Nephron (organoid): Measurements from ENCODE around the gene URAD.

Experiments used
- H3K27ac Mint-ChIP-seq, 3 experiments: 2 replicates each; pipeline ENCODE4 v1.8.0; 2020; ENCODE audit warnings: mixed read lengths in 3 of 3, mild to moderate bottlenecking in 2 of 3, moderate library complexity in 1 of 3
- H3K27me3 Mint-ChIP-seq: 2 replicates; pipeline ENCODE4 v1.8.0; 2021; ENCODE audit warnings: low read depth, mild to moderate bottlenecking, moderate library complexity, mixed read lengths
- H3K36me3 Mint-ChIP-seq: 2 replicates; pipeline ENCODE4 v1.8.0; 2020; ENCODE audit warnings: low read depth, mixed read lengths
- H3K4me1 Mint-ChIP-seq: 2 replicates; pipeline ENCODE4 v1.8.0; 2020; ENCODE audit warnings: mixed read lengths
- H3K4me3 Mint-ChIP-seq, 3 experiments: 2 replicates each; pipeline ENCODE4 v1.8.0; 2020; ENCODE audit warnings: mild to moderate bottlenecking in 3 of 3, mixed read lengths in 3 of 3, moderate library complexity in 2 of 3
- H3K9me3 Mint-ChIP-seq: 2 replicates; pipeline ENCODE4 v1.8.0; 2020; ENCODE audit warnings: mixed read lengths
- CTCF ChIP-seq, 3 experiments: fragments of 200-600 bp; sonication (generic); IDR thresholded peaks; one replicate each; pipeline ENCODE4 v1.5.0; 2021; ENCODE audit warnings: antibody characterized with exemption in 3 of 3; ENCODE audit not compliant: unreplicated experiment in 3 of 3

Gene URAD

GRCh38 chr13:27953676-27954405 lies 34.7 kb downstream of the URAD start:
- peaks cover 3% of the 10 kb centered on the region for H3K9me3 Mint-ChIP-seq
- H3K4me1 Mint-ChIP-seq: no peaks in the 10 kb centered on the region
- H3K4me3 Mint-ChIP-seq: peak overlapping the region; percentile 81 to 88 (median 83)
- H3K36me3 Mint-ChIP-seq: no peaks in the 10 kb centered on the region
- peaks cover 96% of the 10 kb centered on the region for H3K27me3 Mint-ChIP-seq
- peak; percentile 89 to 99 (median 96) for TF ChIP-seq CTCF (IDR thresholded peaks at IDR 0.05; ENCODE audit: unreplicated experiment in 3 of 3)
- H3K27ac Mint-ChIP-seq: peak overlapping the region in 2 of 3 experiments; percentile 83 to 94

GRCh38 chr13:27952876-27953675 lies 35.4 kb downstream of the URAD start:
- Mint-ChIP-seq H3K36me3 (no peaks in the 10 kb centered on the region), H3K4me1 (no peaks in the 10 kb centered on the region), H3K4me3 (peak overlapping the region; percentile 72 to 88 (median 83)), H3K27ac (peak overlapping the region in 2 of 3 experiments; percentile 83 to 94), H3K9me3 (peaks cover 5% of the 10 kb centered on the region), H3K27me3 (peaks cover 96% of the 10 kb centered on the region)
- TF ChIP-seq CTCF (IDR thresholded peaks at IDR 0.05; ENCODE audit: unreplicated experiment in 3 of 3): no peak

GRCh38 chr13:27942972-27943371 lies 45.5 kb downstream of the URAD start:
- Mint-ChIP-seq H3K4me1 (no peaks in the 10 kb centered on the region), H3K27me3 (peaks cover 58% of the 10 kb centered on the region), H3K27ac (no peak overlapping the region), H3K9me3 (peaks cover 14% of the 10 kb centered on the region), H3K36me3 (peaks cover 6% of the 10 kb centered on the region), H3K4me3 (no peak overlapping the region)
- TF ChIP-seq CTCF (IDR thresholded peaks at IDR 0.05; ENCODE audit: unreplicated experiment in 3 of 3): no peak

GRCh38 chr13:27933580-27934328 lies 54.7 kb downstream of the URAD start:
- H3K27ac Mint-ChIP-seq: no peak overlapping the region
- no peak for TF ChIP-seq CTCF (IDR thresholded peaks at IDR 0.05; ENCODE audit: unreplicated experiment in 3 of 3)
- H3K4me1 Mint-ChIP-seq: no peaks in the 10 kb centered on the region
- H3K36me3 Mint-ChIP-seq: no peaks in the 10 kb centered on the region
- H3K4me3 Mint-ChIP-seq: no peak overlapping the region
- peaks cover 62% of the 10 kb centered on the region for H3K27me3 Mint-ChIP-seq
- H3K9me3 Mint-ChIP-seq: peaks cover 8% of the 10 kb centered on the region

DNA sequence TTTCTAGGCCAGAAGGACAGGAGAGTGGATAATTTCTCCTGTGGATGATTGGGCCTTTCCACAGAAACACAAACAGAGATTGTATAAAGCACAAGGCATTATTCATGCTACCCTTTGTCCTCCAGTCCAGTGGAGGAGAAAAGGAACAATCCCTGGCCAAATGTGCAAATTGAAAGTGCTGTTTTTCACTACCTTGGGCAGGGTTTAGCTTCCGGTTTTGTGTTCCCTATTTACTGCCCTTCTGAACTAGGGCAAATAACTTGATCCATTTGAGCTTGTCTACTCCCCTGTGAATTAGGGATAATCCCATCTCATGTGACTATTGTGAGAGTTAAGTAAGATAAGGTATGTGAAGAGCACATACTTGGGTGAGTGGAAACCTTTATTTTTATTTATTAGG lies 55.4 kb downstream of the URAD start:
- H3K27ac Mint-ChIP-seq: no peak overlapping the region
- H3K27me3 Mint-ChIP-seq: peaks cover 68% of the 10 kb centered on the region
- H3K4me1 Mint-ChIP-seq: peaks cover 1% of the 10 kb centered on the region
- H3K4me3 Mint-ChIP-seq: no peak overlapping the region
- H3K9me3 Mint-ChIP-seq: peaks cover 8% of the 10 kb centered on the region
- H3K36me3 Mint-ChIP-seq: no peaks in the 10 kb centered on the region
- no peak for TF ChIP-seq CTCF (IDR thresholded peaks at IDR 0.05; ENCODE audit: unreplicated experiment in 3 of 3)
